Adrenal gland (tissue), 12 donors: ENCODE measurements around the gene APBA1. TPM values are rescaled to one million over a fixed set of nuclear protein-coding genes. Genes with fewer than 3 reads are reported as not detected.

Experiments used
- DNase-seq, 7 donors: peaks; one replicate each; pipeline ENCODE4 v3.0.0-alpha.2; 2019 to 2020
- H3K27ac ChIP-seq, 5 donors: fragments of 200-600 bp; sonication (generic) in 4 of 5; 1 replicate in 3 of 5; 2 replicates in 2 of 5; pipeline versions ENCODE4 v1.5.1 to v1.8.0; 2016 to 2020; ENCODE audit warnings: mild to moderate bottlenecking in 1 of 5
- H3K27me3 ChIP-seq: fragments of 200-600 bp; 2 replicates; pipeline ENCODE4 v1.8.0; 2021
- H3K36me3 ChIP-seq, 2 donors: fragments of 200-600 bp; replicated peaks in 1 of 2; 1 replicate in 1 of 2; 2 replicates in 1 of 2; pipeline versions ENCODE4 v1.5.1 to v1.8.0; 2018 to 2022
- H3K4me1 ChIP-seq, 2 donors: fragments of 200-600 bp; replicated peaks in 1 of 2; 1 replicate in 1 of 2; 2 replicates in 1 of 2; pipeline versions ENCODE4 v1.5.1 to v1.8.0; 2018 to 2021
- H3K4me3 ChIP-seq, 4 donors: fragments of 200-600 bp; sonication (generic) in 3 of 4; one replicate each; pipeline ENCODE4 v1.5.1; 2016 to 2018
- H3K9me3 ChIP-seq, 3 donors: fragments of 200-600 bp; sonication (generic) in 1 of 3; replicated peaks in 1 of 3; 1 replicate in 2 of 3; 2 replicates in 1 of 3; pipeline versions ENCODE4 v1.5.1 to v1.8.0; 2016 to 2021
- POLR2A ChIP-seq, 2 donors: fragments of 450-650 bp; IDR thresholded peaks; one replicate each; pipeline ENCODE4 v1.6.1; 2017; ENCODE audit warnings: antibody characterized with exemption in 2 of 2, mild to moderate bottlenecking in 2 of 2, moderate library complexity in 1 of 2
- WGBS, 4 donors: extraction: QIAGEN DNeasy Blood & Tissue Kit in 2 of 4; methylation state at CpG; one replicate each; pipeline versions ENCODE4 v1.1.5 to v1.1.7; 2013 to 2017; 5-methylcytosine and 5-hydroxymethylcytosine counted together
- intact Hi-C, 2 donors: fragments of 100-400 bp; cut with DNase I; formaldehyde crosslinking; loops; one replicate each; pipeline versions ENCODE4 v1.14.1 to v1.15.0; 2022 to 2023
- polyA plus RNA-seq, 3 donors: library from polyadenylated mRNA; stranded (reverse); fragments of 200-250 nt in 2 of 3; fragments of 350-450 nt in 1 of 3; fragmentation: Illumina TruSeq in 1 of 3; extraction: RNeasy Lipid Tissue Mini Kit (QIAGEN cat#74804) in 1 of 3; gene quantifications; one replicate each; pipeline ENCODE4 v1.2.3, GENCODE V29; 2013 to 2014
- total RNA-seq, 9 donors: library from RNA; depleted of rRNA in 4 of 9; stranded (reverse); fragments of >200 nt in 4 of 9; fragments of 120-200 nt in 1 of 9; fragmentation: NEBNext Ultra II Directional in 1 of 9; extraction: Animal tissue kit (Norgen Biotek cat#: 25700) in 1 of 9; gene quantifications; one replicate each; pipeline versions ENCODE4 v1.1.0 to v1.2.4, GENCODE V29; 2013 to 2023
- TF ChIP-seq, protein P1 (sequence below), 6 experiments: fragments of 450-650 bp in 4 of 6; fragments of 200-600 bp in 2 of 6; sonication (generic) in 1 of 6; IDR thresholded peaks; 1 replicate in 5 of 6; 2 replicates in 1 of 6; pipeline versions ENCODE4 v1.5.1 to v1.8.0; 2016 to 2021; ENCODE audit warnings: antibody characterized with exemption in 6 of 6, mild to moderate bottlenecking in 2 of 6, moderate library complexity in 1 of 6
- donor health status: healthy with polysubstance abuse.
- donor health status: Bipolar disorder and iron deficiency.
- donor health status: DM: yes; HTN: yes; CAD: no.
- donor health status: DM: no; HTN: no; CAD: no.
- donor health status: DM: no; HTN: no; CAD: no.
- donor health status: DM: yes; HTN: yes; CAD: no.

APBA1 gene
- total and polyA plus RNA-seq, 12 donors: 0.64 to 6.4 (median 3.5) TPM

DNA sequence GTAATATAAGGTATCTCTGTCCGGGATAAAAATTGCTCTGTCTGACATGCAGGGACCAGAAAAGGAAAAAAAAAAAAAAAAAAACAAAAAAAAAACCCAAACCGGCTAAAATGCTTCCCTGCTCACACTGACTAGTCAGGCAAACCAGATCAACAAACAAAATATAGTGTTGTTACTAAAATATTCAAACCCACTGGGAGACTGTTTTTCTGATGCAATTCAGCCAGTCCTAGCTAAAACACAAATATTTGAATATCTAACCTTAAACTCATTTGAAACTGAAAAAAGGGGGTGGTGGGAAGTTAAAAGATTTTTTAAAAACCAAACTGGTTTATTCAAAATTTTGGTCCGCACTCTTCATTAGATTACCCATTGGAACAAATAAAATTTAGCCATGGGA is 61.0 kb downstream of the APBA1 start:
- intact Hi-C loops: no loop called here
- no peak overlapping the region for H3K4me3 ChIP-seq
- H3K4me1 ChIP-seq: no peaks in the 10 kb centered on the region
- peaks cover 0 to 9% (median 0%) of the 10 kb centered on the region in 3 donors for H3K9me3 ChIP-seq
- H3K36me3 ChIP-seq: no peaks in the 10 kb centered on the region
- no peak overlapping the region for H3K27ac ChIP-seq
- no peaks in the 10 kb centered on the region for H3K27me3 ChIP-seq
- DNase-seq: no peak
- 82 to 88% (median 84%) methylated on average over 3 of the region's 3 CpGs for WGBS, 4 donors
- TF ChIP-seq, protein P1, sequence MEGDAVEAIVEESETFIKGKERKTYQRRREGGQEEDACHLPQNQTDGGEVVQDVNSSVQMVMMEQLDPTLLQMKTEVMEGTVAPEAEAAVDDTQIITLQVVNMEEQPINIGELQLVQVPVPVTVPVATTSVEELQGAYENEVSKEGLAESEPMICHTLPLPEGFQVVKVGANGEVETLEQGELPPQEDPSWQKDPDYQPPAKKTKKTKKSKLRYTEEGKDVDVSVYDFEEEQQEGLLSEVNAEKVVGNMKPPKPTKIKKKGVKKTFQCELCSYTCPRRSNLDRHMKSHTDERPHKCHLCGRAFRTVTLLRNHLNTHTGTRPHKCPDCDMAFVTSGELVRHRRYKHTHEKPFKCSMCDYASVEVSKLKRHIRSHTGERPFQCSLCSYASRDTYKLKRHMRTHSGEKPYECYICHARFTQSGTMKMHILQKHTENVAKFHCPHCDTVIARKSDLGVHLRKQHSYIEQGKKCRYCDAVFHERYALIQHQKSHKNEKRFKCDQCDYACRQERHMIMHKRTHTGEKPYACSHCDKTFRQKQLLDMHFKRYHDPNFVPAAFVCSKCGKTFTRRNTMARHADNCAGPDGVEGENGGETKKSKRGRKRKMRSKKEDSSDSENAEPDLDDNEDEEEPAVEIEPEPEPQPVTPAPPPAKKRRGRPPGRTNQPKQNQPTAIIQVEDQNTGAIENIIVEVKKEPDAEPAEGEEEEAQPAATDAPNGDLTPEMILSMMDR (IDR thresholded peaks at IDR 0.05): no peak
- no peak for TF ChIP-seq POLR2A (IDR thresholded peaks at IDR 0.05)

DNA sequence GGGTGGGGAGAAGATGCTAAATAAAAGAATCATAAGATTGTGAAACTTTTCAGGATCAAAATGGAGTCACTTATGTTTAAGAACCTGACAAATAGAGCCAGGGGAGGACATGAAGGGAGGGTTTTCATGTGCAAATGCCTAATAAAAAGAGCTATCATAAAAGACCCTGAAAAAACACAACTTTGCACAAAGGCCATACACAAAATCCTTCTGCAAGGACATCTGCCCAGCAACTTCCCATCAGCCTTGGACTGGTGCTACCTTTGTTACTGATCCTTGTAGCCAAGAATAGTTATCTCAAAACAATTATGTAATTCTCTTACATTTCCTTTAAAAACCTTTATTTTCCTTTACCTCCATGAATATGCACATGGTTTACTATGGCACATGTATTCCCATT is 63.0 kb downstream of the APBA1 start:
- Histone ChIP-seq H3K4me3 (no peak overlapping the region), H3K9me3 (peaks cover 0 to 9% (median 0%) of the 10 kb centered on the region in 3 donors), H3K36me3 (no peaks in the 10 kb centered on the region), H3K4me1 (no peaks in the 10 kb centered on the region), H3K27ac (no peak overlapping the region), H3K27me3 (no peaks in the 10 kb centered on the region)
- TF ChIP-seq, protein P1 (IDR thresholded peaks at IDR 0.05): no peak
- TF ChIP-seq POLR2A (IDR thresholded peaks at IDR 0.05): no peak
- intact Hi-C loops: no loop called here
- no peak for DNase-seq

DNA sequence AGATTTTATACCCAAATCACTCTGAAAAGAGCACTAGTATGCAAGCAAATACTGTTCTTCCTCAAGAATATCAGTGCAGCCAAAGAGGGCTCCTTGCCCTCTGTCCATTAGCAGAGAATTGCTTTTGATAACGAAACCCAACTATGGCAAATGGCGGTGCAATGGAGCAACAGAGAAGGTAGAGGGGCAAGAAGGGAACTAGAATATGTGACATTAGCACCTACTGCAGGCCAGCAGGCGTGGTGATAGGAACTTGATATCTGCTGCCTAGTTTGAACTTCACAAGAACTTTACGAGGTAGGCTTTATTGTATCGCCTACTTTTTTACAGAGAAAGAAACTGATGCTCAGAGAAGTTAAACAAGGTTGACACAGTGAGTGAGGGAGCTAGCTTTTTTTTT is 66.1 kb downstream of the APBA1 start:
- no peak overlapping the region for H3K27ac ChIP-seq
- H3K4me3 ChIP-seq: no peak overlapping the region
- no peaks in the 10 kb centered on the region for H3K27me3 ChIP-seq
- 92 to 99% (median 98%) methylated on average over 5 of the region's 5 CpGs for WGBS, 4 donors
- H3K4me1 ChIP-seq: peaks cover 0 to 11% of the 10 kb centered on the region in 2 donors
- H3K36me3 ChIP-seq: no peaks in the 10 kb centered on the region
- TF ChIP-seq POLR2A (IDR thresholded peaks at IDR 0.05): no peak
- TF ChIP-seq, protein P1 (IDR thresholded peaks at IDR 0.05): no peak
- DNase-seq: no peak
- H3K9me3 ChIP-seq: no peaks in the 10 kb centered on the region
- intact Hi-C loops: no loop called here

DNA sequence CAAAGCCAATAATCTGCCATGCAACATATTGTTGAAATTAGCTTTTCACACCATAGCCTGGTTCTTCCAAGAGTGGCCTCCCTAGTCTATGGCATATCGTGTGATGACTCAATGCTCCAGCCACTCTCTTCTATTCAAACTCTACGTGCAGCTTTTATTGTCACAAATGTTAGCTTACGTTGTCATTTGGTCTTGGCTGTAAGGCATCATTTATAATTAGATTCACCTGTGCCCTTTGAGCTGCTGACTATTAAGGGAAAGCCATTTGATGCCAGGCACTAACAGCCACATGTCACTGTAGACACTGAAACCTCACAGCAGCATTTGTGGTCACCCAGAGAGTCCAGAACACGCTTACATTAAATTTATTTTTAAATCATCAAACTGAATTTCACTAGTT is 66.8 kb downstream of the APBA1 start:
- Histone ChIP-seq H3K9me3 (no peaks in the 10 kb centered on the region), H3K27ac (no peak overlapping the region), H3K36me3 (no peaks in the 10 kb centered on the region), H3K4me1 (peaks cover 0 to 11% of the 10 kb centered on the region in 2 donors), H3K4me3 (no peak overlapping the region), H3K27me3 (no peaks in the 10 kb centered on the region)
- intact Hi-C loops: no loop called here
- no peak for TF ChIP-seq POLR2A (IDR thresholded peaks at IDR 0.05)
- TF ChIP-seq, protein P1 (IDR thresholded peaks at IDR 0.05): no peak
- DNase-seq: no peak
- WGBS, 4 donors: 66 to 86% (median 78%) methylated on average over 4 of the region's 4 CpGs
